IPS DF 4.7 (cell line): ENCODE data around the gene ODF2L.
"Not testable (repeated sequence)": the region's sequence is repeated elsewhere in the genome, so short reads cannot be mapped to it uniquely, and the experiment has no call there.

Experiments
- DNase-seq: peaks from one replicate; pipeline ENCODE4 v3.0.0-alpha.2; 2013; ENCODE audit warnings: low spot score; ENCODE audit errors: extremely low read depth

ODF2L gene

DNA sequence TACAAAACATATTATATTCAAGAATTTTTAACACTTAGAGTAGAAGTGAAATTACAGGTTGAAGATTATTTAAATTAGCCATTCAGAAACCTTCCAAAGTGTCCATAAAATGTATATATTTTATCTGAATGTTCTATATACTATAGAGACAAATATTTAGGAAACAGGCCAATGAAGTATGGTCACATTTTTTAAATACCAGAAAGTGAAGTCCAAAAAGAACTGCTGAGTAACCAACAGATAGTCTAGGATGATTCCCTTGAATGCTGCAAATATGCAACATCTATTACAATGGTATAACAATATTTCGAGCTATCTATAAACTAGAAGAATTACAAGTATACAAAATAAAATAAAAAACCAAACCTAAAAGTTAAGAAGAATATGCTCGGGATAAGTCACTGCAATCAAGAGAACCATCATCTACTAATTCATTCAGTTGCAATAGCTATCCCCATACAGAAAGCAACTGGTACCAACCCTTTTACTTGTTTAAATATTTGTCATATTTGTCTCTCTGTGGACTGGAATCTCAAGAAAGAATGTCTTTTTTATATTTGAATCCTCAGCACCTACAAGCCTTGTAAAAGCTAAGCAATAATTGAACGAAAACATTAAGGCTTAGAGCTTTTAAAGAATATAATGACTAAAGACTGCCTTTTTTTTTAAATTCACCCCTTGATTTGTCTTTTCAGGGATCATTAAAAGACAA, 8.1 kb downstream of the ODF2L start:
- DNase-seq = no peak

DNA sequence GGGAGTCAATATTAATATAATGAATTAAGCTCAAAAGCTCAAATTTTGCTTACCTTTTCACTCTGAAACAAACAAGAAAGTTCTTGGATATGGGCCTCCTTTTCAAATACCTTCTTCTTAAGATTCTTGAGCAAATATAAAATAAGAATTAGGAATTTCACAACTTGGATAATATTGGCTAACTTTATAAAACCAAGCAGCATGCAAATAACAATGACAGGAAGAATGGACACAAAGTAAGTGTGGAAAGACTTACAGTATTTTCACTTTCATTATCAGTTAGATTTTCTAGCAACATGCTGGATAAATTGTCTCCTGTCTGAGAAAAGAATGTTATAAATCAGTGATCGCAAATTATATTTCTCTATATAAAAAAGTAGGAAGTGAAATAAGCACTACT, 13.2 kb downstream of the ODF2L start:
- DNase-seq = no peak

DNA sequence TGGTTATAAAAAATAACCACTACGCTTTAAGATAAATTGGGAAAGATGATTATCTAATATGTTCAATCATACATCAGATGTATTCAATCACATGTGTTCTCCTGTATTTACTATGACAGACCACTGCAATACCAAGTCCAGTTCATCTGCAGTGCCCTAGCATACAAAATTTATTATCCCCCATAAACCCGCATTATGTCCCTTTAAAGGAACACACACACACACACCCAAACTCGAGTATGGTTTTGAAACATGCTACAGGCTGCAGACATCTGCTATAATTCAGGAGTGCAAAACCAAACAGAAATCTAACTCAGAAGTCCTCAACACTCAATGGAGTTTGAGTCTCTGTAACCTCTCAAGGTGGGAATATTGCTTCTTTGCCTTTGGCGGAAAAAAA, 14.9 kb downstream of the ODF2L start:
- no peak for DNase-seq

GRCh38 chr1:86380257-86380861, 15.8 kb downstream of the ODF2L start:
- no peak for DNase-seq

- no peak for DNase-seq
Observed at GRCh38 chr1:86378813-86379212, 17.3 kb downstream of the ODF2L start.

DNA sequence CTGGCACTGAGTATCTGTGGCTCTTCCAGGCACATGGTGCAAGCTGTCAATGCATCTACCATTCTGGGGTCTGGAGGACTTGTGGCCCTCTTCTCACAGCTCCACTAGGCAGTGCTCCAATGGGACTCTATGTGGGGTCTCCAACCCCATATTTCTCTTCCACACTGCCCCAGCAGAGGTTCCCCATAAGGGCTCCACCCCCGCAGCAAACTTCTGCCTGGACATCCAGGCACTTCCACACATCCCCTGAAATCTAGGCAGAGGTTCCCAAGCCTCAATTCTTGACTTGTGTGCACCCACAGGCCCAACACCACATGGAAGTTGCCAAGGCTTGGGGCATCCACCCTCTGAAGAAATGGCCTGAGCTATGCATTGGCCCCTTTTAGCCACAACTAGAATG, 18.8 kb downstream of the ODF2L start:
- DNase-seq = no peak

- DNase-seq = no peak
Observed at GRCh38 chr1:86375688-86376087, 20.4 kb downstream of the ODF2L start.

- no peak for DNase-seq
Observed at GRCh38 chr1:86370601-86371022, 25.5 kb downstream of the ODF2L start.

GRCh38 chr1:86365896-86366295, 30.2 kb downstream of the ODF2L start:
- no peak for DNase-seq

DNA sequence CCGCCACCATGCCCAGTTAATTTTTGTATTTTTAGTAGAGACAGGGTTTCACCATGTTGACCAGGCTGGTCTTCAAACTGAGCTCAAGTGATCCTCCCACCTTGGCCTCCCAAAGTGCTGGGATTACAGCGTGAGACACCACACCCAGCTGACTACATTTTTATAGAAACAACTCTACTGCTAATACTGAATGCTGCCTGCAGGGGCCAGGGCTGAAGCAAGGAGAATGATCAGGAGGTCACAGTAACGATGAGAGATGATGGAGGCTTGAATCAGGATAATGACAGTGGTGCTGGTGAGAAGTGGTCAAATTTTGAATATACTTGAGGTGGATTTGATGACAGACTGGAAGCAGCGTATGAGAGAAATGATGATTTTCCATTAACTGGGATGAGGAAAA, 33.3 kb downstream of the ODF2L start:
- DNase-seq = no peak

DNA sequence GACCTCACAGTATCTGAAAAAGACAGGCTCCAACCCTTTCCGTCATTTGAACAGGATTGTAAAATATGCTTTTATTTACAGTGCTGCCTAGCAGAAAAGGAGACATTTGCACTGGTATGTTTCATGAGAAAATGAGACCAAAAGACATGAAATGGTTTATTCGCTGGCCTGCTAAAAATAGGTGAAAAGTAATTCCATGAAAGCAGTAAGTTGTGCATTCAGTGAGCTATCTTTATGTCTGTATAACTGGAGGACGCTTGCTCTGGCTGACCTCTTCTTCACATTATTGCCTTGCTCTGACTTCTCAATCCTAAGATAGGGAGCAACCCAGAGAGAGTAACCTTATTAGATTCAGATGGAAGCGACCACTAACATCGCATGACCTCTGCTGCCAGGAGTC, 38.3 kb downstream of the ODF2L start:
- no peak for DNase-seq

- no peak for DNase-seq
Observed at GRCh38 chr1:86356247-86356646, 39.9 kb downstream of the ODF2L start.

GRCh38 chr1:86352086-86352485, 44.0 kb downstream of the ODF2L start:
- DNase-seq = no peak

GRCh38 chr1:86350230-86350629, 45.9 kb downstream of the ODF2L start:
- not testable (repeated sequence) for DNase-seq

DNA sequence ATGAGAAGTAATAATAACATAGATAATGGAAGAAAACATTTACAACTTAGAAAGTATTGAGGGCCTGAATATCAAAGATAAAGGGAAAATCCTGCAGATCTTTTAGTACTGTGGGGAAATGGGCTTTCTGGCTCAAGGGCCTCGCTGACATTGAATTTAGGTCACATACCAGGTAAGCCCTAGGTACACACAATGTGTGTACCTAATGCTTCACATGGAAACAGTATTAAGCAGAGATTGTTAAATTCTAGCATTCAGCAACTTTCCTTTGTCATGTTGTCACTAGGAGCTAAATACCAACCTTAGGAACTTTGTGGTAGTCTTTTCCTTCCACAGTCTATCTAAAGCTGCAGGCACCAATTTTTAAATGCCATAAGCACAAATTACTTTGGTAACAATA, 49.7 kb downstream of the ODF2L start:
- no peak for DNase-seq

DNA sequence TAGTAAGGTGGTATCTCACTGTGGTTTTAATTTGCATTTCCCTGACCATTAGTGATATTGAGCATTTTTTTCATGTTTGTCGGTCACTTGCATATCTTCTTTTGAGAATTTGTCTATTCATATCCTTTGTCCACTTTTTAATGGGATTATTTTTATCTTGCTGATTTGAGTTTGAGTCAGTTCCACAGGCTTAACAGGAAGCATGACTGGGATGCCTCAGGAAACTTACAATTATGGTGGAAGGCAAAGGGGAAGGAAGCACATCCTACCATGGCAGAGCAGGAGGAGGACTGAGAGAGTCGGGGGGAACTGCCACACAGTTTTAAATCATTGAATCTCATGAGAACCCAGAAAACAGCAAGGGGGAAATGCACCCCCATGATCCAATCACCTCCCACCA, 51.1 kb downstream of the ODF2L start:
- no peak for DNase-seq

- DNase-seq = no peak
Observed at GRCh38 chr1:86339906-86340305, 56.2 kb downstream of the ODF2L start.

GRCh38 chr1:86339014-86339812, 56.9 kb downstream of the ODF2L start:
- DNase-seq = no peak

- DNase-seq = no peak
Observed at GRCh38 chr1:86335916-86336315, 60.2 kb downstream of the ODF2L start.

DNA sequence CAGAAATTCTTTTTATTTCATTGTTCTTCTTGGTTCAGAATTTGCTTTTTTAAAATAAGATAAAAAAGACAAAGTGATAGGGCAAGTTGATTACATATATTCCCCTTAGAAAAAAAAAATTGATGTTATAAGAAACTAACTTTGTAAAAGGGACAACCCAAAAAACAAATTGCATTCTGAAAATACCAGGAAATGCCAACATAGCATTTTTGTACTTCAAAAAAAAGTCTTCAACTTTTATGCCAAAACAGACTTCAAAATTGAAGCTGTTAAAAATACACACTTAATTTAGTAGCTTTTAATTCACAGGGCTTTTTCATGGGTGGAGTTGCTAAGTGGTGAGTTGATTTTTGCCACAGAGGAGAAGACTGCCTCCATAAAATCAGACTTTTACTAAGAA, 70.9 kb downstream of the ODF2L start:
- DNase-seq = no peak

DNA sequence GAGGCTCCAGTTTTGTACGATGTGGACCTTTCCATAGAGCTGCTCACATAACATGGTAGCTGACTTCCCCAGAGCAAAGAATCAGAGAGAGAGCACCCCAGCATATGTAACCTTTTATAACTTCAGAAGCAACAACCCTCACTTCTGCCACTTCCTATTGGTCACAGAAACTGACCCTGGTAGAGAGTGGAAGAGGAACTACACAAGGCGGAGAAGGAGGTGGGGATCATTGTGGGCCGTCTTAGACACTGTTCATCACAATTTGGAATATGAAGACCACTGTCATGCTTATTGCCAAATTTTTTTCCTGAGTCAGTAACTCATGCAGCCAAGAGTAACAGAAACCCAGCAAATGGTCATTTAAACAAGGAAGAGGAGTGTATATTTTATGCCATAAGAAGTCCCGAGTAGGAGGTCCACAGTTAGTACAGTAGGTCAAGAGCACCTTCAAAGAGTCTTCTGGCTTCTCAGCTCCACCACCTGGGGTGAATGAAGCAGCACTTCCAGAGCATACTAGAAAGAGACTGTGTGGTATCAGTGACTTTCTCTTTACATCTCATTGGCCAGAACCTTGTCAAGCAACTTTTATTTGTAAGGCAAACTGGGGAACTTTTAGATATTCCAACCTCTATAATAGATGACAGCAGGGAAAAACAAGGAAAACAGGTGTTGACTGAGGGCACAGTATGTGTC, 71.8 kb downstream of the ODF2L start:
- DNase-seq = no peak

GRCh38 chr1:86322241-86322640, 73.9 kb downstream of the ODF2L start:
- no peak for DNase-seq
